OCI-LY7 (cell line): ENCODE results near the gene ZCCHC13.

Experiments used
- EZH2phosphoT487 ChIP-seq: fragments of 200-600 bp; sonication (generic); IDR thresholded peaks from 2 replicates; pipeline ENCODE4 v1.6.1; 2018; ENCODE audit warnings: low read depth, borderline replicate concordance, mild to moderate bottlenecking, mixed run types, antibody characterized with exemption, low read length, moderate library complexity, mixed read lengths
- TF ChIP-seq, protein P1 (sequence below): fragments of 200-600 bp; sonication (generic); conservative IDR thresholded peaks from 2 replicates; pipeline ENCODE4 v1.5.1; 2014; ENCODE audit warnings: mild to moderate bottlenecking, antibody characterized with exemption, low read length, moderate library complexity, mixed read lengths

DNA sequence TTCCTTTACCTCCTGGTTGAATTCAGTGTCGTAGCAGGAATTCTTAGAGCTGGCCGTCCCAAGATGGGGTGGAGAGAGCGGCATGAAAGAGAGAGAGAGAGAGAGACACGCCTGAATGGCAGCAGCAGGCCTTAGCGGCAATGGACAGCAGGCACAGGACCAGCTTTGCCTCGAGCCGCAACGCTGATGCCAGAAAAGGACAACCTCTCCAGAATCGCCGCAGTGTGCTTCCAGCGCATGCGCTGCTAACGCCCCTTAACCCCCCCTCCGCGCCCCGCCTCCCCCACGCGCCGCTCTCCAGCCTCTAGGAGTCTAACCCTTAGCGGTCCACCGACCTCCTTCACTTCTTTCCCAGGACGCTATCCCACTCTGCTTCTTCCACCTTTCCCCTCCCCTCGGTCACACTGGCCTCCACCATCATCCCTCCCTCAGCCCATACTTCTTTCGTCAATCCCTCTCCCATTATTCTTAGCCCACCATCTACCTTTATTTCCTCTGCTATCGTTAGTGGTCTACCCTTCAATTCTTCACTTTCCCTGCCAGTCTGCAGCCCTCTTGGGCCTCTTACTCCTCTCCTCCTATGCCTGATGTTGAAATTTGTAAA lies 10.5 kb upstream of the ZCCHC13 start:
- TF ChIP-seq, protein P1, sequence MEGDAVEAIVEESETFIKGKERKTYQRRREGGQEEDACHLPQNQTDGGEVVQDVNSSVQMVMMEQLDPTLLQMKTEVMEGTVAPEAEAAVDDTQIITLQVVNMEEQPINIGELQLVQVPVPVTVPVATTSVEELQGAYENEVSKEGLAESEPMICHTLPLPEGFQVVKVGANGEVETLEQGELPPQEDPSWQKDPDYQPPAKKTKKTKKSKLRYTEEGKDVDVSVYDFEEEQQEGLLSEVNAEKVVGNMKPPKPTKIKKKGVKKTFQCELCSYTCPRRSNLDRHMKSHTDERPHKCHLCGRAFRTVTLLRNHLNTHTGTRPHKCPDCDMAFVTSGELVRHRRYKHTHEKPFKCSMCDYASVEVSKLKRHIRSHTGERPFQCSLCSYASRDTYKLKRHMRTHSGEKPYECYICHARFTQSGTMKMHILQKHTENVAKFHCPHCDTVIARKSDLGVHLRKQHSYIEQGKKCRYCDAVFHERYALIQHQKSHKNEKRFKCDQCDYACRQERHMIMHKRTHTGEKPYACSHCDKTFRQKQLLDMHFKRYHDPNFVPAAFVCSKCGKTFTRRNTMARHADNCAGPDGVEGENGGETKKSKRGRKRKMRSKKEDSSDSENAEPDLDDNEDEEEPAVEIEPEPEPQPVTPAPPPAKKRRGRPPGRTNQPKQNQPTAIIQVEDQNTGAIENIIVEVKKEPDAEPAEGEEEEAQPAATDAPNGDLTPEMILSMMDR: no peak
- TF ChIP-seq EZH2phosphoT487: no peak
